GM12878 (cell line): ENCODE data around the gene ZBED4. TPM values are rescaled to one million over a fixed set of nuclear protein-coding genes. Genes with fewer than 3 reads are reported as not detected.

Experiments
- ATAC-seq: fragments of 200-7000 bp; cut with Tn5 transposase; 3 replicates; pipeline ENCODE4 v1.9.1; 2020; ENCODE audit warnings: mild to moderate bottlenecking, moderate library complexity
- BruUV-seq: library from RNA; stranded (reverse); fragments of 400-500 nt; replicated peaks from 2 replicates; lab custom pipeline; 2021; lab: Mats Ljungman, UMichigan
- CTCF ChIA-PET: fragments of 300-600 bp; sonication (Branson Sonifier 250); formaldehyde crosslinking; extraction: SDS; loops from one replicate; lab custom pipeline; 2021; ENCODE audit warnings: inconsistent platforms; lab: Yijun Ruan, JAX
- POLR2A ChIA-PET: fragments of 350-600 bp; formaldehyde crosslinking; extraction: SDS; loops from one replicate; lab custom pipeline; 2021; ENCODE audit warnings: inconsistent platforms; lab: Charles Lee
- RAD21 ChIA-PET: fragments of 300-600 bp; sonication (Branson Sonifier 250); formaldehyde crosslinking; loops from one replicate; lab custom pipeline; 2023; ENCODE audit warnings: antibody characterized with exemption; ENCODE audit not compliant: unreplicated experiment; lab: Charles Lee
- SMC1A ChIA-PET: fragments of 300-600 bp; sonication (Branson Sonifier 250); formaldehyde crosslinking; loops from one replicate; lab custom pipeline; 2023; ENCODE audit not compliant: unreplicated experiment, uncharacterized antibody; lab: Charles Lee
- DNase-seq: peaks from one replicate; pipeline ENCODE4 v3.0.0-alpha.2; 2011; ENCODE audit warnings: low read depth, low spot score
- FAIRE-seq: peaks from 3 replicates; lab custom pipeline; 2011; peaks lifted over from hg19 to GRCh38; lab: Jason Lieb, UNC
- H2AFZ ChIP-seq: 2 replicates; pipeline ENCODE4 v1.6.0; 2011; ENCODE audit warnings: low read depth, low read length, control low read depth; ENCODE audit not compliant: control insufficient read depth
- H3K27ac ChIP-seq: 2 replicates; pipeline ENCODE4 v1.5.1; 2011; ENCODE audit warnings: control low read depth; ENCODE audit not compliant: control insufficient read depth, insufficient read depth
- H3K27me3 ChIP-seq, 2 experiments: replicated peaks in 1 of 2; 2 replicates each; pipeline versions ENCODE4 v1.6.0 to v1.6.1; 2011; ENCODE audit warnings: low read length in 1 of 2; ENCODE audit not compliant: control insufficient read depth in 2 of 2, insufficient read depth in 2 of 2
- H3K36me3 ChIP-seq, 2 experiments: 2 replicates each; pipeline ENCODE4 v1.5.1; 2011; ENCODE audit warnings: low read length in 1 of 2; ENCODE audit not compliant: control insufficient read depth in 2 of 2, insufficient read depth in 2 of 2
- H3K4me1 ChIP-seq: 2 replicates; pipeline ENCODE4 v1.6.1; 2011; ENCODE audit warnings: mild to moderate bottlenecking, low read length, moderate library complexity, mixed read lengths; ENCODE audit not compliant: control insufficient read depth, insufficient read depth
- H3K4me2 ChIP-seq: 2 replicates; pipeline ENCODE4 v1.6.0; 2011; ENCODE audit warnings: control low read depth; ENCODE audit not compliant: control insufficient read depth, insufficient read depth
- H3K4me3 ChIP-seq: fragments of 200-600 bp; sonication (generic); 2 replicates; pipeline ENCODE4 v1.5.1; 2016
- H3K79me2 ChIP-seq: 2 replicates; pipeline ENCODE4 v1.6.0; 2011; ENCODE audit warnings: low read length; ENCODE audit not compliant: control insufficient read depth, insufficient read depth
- H3K9ac ChIP-seq: 2 replicates; pipeline ENCODE4 v1.8.0; 2011; ENCODE audit warnings: low read length, control low read depth, mixed read lengths; ENCODE audit not compliant: control insufficient read depth, insufficient read depth
- H3K9me3 ChIP-seq: replicated peaks from 3 replicates; pipeline ENCODE4 v1.5.1; 2011; ENCODE audit warnings: mild to moderate bottlenecking, low read length; ENCODE audit not compliant: control insufficient read depth, insufficient read depth
- H4K20me1 ChIP-seq: 2 replicates; pipeline ENCODE4 v1.6.0; 2011; ENCODE audit not compliant: control insufficient read depth, insufficient read depth
- ATF7 ChIP-seq: fragments of 450-650 bp; IDR thresholded peaks from 2 replicates; pipeline ENCODE4 v1.6.1; 2016; ENCODE audit warnings: low read depth, mild to moderate bottlenecking
- BHLHE40 ChIP-seq, 2 experiments: fragments of 450-650 bp in 1 of 2; IDR thresholded peaks; 2 replicates each; pipeline ENCODE4 v1.6.1; 2011 to 2017; ENCODE audit warnings: low read depth in 2 of 2, borderline replicate concordance in 1 of 2, improper control_type of control experiment in 1 of 2, low read length in 1 of 2, mild to moderate bottlenecking in 1 of 2
- CHD4 ChIP-seq: fragments of 200-600 bp; sonication (generic); IDR thresholded peaks from 2 replicates; pipeline ENCODE4 v1.6.1; 2016; ENCODE audit warnings: mild to moderate bottlenecking
- CREB1 ChIP-seq: IDR thresholded peaks from 2 replicates; pipeline ENCODE4 v1.6.1; 2012; ENCODE audit warnings: low read depth, mild to moderate bottlenecking, inconsistent platforms
- E4F1 ChIP-seq: fragments of 450-650 bp; IDR thresholded peaks from 2 replicates; pipeline ENCODE4 v1.6.1; 2018; ENCODE audit warnings: borderline replicate concordance, mild to moderate bottlenecking; ENCODE audit not compliant: partially characterized antibody
- EGR1 ChIP-seq, 2 experiments: IDR thresholded peaks; 1 replicate in 1 of 2; 2 replicates in 1 of 2; pipeline ENCODE4 v1.6.1; 2011 to 2012; ENCODE audit warnings: low read depth in 2 of 2, low read length in 2 of 2, borderline replicate concordance in 1 of 2, mild to moderate bottlenecking in 1 of 2, moderate library complexity in 1 of 2
- GABPA ChIP-seq: IDR thresholded peaks from 2 replicates; pipeline ENCODE4 v1.6.1; 2014; ENCODE audit warnings: antibody characterized with exemption, low read depth, mild to moderate bottlenecking, inconsistent platforms
- GATAD2B ChIP-seq: fragments of 450-650 bp; conservative IDR thresholded peaks from 2 replicates; pipeline ENCODE4 v1.6.1; 2017; ENCODE audit warnings: low read depth, mild to moderate bottlenecking, moderate library complexity
- HCFC1 ChIP-seq: fragments of 150-350 bp; IDR thresholded peaks from 2 replicates; pipeline ENCODE4 v1.6.1; 2014; ENCODE audit warnings: low read length
- HDAC6 ChIP-seq: fragments of 200-600 bp; sonication (generic); IDR thresholded peaks from one replicate; pipeline ENCODE4 v1.8.0; 2017; ENCODE audit warnings: antibody characterized with exemption; ENCODE audit not compliant: unreplicated experiment
- PAX5 ChIP-seq: IDR thresholded peaks from 2 replicates; pipeline ENCODE4 v1.6.1; 2011; ENCODE audit warnings: low read depth, low read length, borderline replicate concordance
- RAD21 ChIP-seq: IDR thresholded peaks from 2 replicates; pipeline ENCODE4 v1.6.1; 2011; ENCODE audit warnings: mild to moderate bottlenecking, low read depth, low read length, moderate library complexity; ENCODE audit not compliant: insufficient read depth
- SIN3A ChIP-seq: IDR thresholded peaks from 2 replicates; pipeline ENCODE4 v1.6.1; 2012; ENCODE audit warnings: low read depth, low read length, improper control_type of control experiment
- SP1 ChIP-seq: IDR thresholded peaks from one replicate; pipeline ENCODE4 v1.6.1; 2011; ENCODE audit warnings: low read depth, low read length
- TCF3 ChIP-seq: IDR thresholded peaks from 2 replicates; pipeline ENCODE4 v1.6.1; 2012; ENCODE audit warnings: low read depth, mild to moderate bottlenecking, low read length, borderline replicate concordance; ENCODE audit not compliant: insufficient read depth
- WGBS: methylation state at CpG from one replicate; pipeline ENCODE4 v1.1.6; 2016; ENCODE audit warnings: low lambda C conversion rate; ENCODE audit not compliant: insufficient replicate concordance, insufficient coverage; ENCODE audit errors: missing lambda C conversion rate; 5-methylcytosine and 5-hydroxymethylcytosine counted together
- in situ Hi-C: fragments of 300-500 bp; cut with MboI; formaldehyde crosslinking; loops from 9 replicates; pipeline ENCODE4 v1.14.3; 2018; ENCODE audit warnings: mixed read lengths
- intact Hi-C: fragments of 100-400 bp; cut with micrococcal nuclease; formaldehyde crosslinking; loops from one replicate; pipeline ENCODE4 v1.14.2; 2022; ENCODE audit not compliant: unreplicated experiment
- polyA plus RNA-seq, 11 experiments: library from polyadenylated mRNA; depleted of rRNA in 4 of 11; unstranded in 6 of 11; stranded (reverse) in 5 of 11; fragments of >200 nt; fragmentation: Nextera tagmentation in 4 of 11; fragmentation: Illumina TruSeq in 1 of 11; extraction: Ambion mirVana in 4 of 11; extraction: Trizol in 1 of 11; gene quantifications; 1 replicate in 1 of 11; 2 replicates in 10 of 11; pipeline versions ENCODE4 v1.2.1 to v1.2.3, GENCODE V29; 2011 to 2016; ENCODE audit warnings: inconsistent platforms in 2 of 11, missing spikeins in 2 of 11, low read depth in 1 of 11
- total RNA-seq, 4 experiments: library from RNA; depleted of rRNA in 3 of 4; stranded (reverse); fragments of >200 nt in 3 of 4; fragmentation: Illumina TruSeq in 1 of 4; extraction: Trizol in 1 of 4; gene quantifications; 2 replicates each; pipeline versions ENCODE4 v1.2.1 to v1.2.3, GENCODE V29; 2013 to 2021

ZBED4 gene
- total and polyA plus RNA-seq, 10 of the 15 experiments (the other 5 are each of a cell fraction or from before 2014, with no cell fraction given), result 2.3 to 21.6 (median 12.8) TPM

- BruUV-seq, result no TSS peak
- Histone ChIP-seq H4K20me1 (no peaks in the 10 kb centered on the region), H3K79me2 (peaks cover 26% of the 10 kb centered on the region), H3K27ac (no peak overlapping the region), H2AFZ (no peak overlapping the region), H3K27me3 (no peaks in the 10 kb centered on the region), H3K36me3 (no peaks in the 10 kb centered on the region; a peak in 2 of 4 replicates), H3K9me3 (no peaks in the 10 kb centered on the region)
- no peak for DNase-seq
- intact Hi-C loops, result no loop called here
- TF ChIP-seq SP1 (no peak), TCF3 (no peak), PAX5 (peak; percentile 29; the same call in 1 of the 2 replicates), GATAD2B (no peak)
- TF ChIP-seq, all 136 proteins: peak for 1
- peaks cover 39% of the 10 kb centered on the region for H3K4me1 ChIP-seq
- no peak overlapping the region for H3K9ac ChIP-seq
- ChIA-PET POLR2A (no interaction called here), SMC1A (no interaction called here), CTCF (interaction anchor here (1.3 kb wide), 1 partner anchor 10 kb away, joined by 6 read pairs; no protein-coding TSS in a partner anchor), RAD21 (no interaction called here)
- in situ Hi-C loops, result loop anchor here (5.0 kb wide), 1 partner anchor 154 kb away; no protein-coding TSS in a partner anchor
- no peak overlapping the region; the same call in 1 of the 2 replicates for H3K4me2 ChIP-seq
- FAIRE-seq (no peak), ATAC-seq (no peak)
- H3K4me3 ChIP-seq, result no peak overlapping the region
- 63% methylated on average over 18 of the region's 18 CpGs for WGBS
These were observed 67.2 kb downstream of the ZBED4 start for GRCh38 chr22:49920859-49921258.

DNA sequence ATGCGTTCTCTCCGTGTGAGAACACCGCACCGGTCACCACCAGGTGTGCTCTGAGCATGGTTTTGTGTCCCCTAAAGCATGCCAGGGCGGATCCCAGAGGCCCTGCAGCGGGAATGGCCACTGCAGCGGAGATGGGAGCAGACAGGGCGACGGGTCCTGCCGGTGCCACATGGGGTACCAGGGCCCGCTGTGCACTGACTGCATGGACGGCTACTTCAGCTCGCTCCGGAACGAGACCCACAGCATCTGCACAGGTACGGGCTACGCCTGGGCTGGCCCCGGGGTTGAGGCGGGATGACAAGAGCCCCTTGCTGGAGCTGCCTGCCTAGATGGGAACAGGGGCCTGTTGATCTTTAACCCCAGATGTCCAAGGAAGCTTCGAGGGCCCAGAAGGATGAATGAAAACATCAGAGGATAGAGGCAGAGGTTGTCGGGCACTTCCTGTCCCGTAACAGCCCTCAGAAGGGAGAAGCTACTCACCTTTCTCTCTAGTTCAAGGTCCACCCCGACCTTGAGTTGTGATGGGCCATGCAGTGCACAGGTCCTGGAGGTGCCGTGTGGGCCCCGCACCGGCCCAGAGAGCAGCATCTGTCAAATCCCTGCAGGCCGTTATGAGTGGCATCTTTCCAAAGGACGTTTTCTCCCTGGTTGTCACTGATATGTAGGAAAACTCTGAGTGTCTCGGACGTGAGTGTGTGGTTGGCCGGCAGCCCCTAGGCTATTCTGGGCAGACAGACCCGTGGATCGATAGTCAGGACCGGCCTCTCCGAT lies 68.0 kb downstream of the ZBED4 start:
- WGBS, result 94% methylated on average over 35 of the region's 35 CpGs
- FAIRE-seq, result no peak
- no peak for ATAC-seq
- Histone ChIP-seq H3K27ac (no peak overlapping the region), H3K36me3 (no peaks in the 10 kb centered on the region; a peak in 2 of 4 replicates), H3K4me1 (peaks cover 44% of the 10 kb centered on the region), H3K27me3 (no peaks in the 10 kb centered on the region), H3K79me2 (peaks cover 24% of the 10 kb centered on the region), H3K9ac (no peak overlapping the region), H3K9me3 (no peaks in the 10 kb centered on the region), H4K20me1 (no peaks in the 10 kb centered on the region), H2AFZ (no peak overlapping the region), H3K4me2 (no peak overlapping the region), H3K4me3 (no peak overlapping the region)
- POLR2A ChIA-PET, result no interaction called here
- intact Hi-C loops, result no loop called here
- CTCF ChIA-PET, result no interaction called here
- SMC1A ChIA-PET, result no interaction called here
- no TSS peak for BruUV-seq
- no peak for DNase-seq
- in situ Hi-C loops, result loop anchor here (5.0 kb wide), 1 partner anchor 154 kb away; no protein-coding TSS in a partner anchor
- RAD21 ChIA-PET, result no interaction called here
- TF ChIP-seq HCFC1 (no peak), CHD4 (no peak), HDAC6 (no peak), CREB1 (no peak), RAD21 (no peak), BHLHE40 (IDR thresholded peaks at IDR 0.05; ENCODE audit: borderline replicate concordance in 1 of 2, low read depth in 2 of 2, low read length in 1 of 2) (no peak), ATF7 (no peak), SIN3A (no peak), E4F1 (no peak), GABPA (no peak), EGR1 (IDR thresholded peaks at IDR 0.05; ENCODE audit: borderline replicate concordance in 1 of 2, low read depth in 2 of 2, low read length in 2 of 2) (no peak)
